ENCODE results near the gene CDSN. TPM values are rescaled to one million over a fixed set of nuclear protein-coding genes. Genes with fewer than 3 reads are reported as not detected.
"Not testable (repeated sequence)": the region's sequence is repeated elsewhere in the genome, so short reads cannot be mapped to it uniquely, and the experiment has no call there.

CDSN gene
- total RNA-seq, 2 donors from 2014 or later = 0.50 to 1.5 TPM

GRCh38 chr6:31074401-31074800, 45.8 kb downstream of the CDSN start:
- peaks cover 8% of the 10 kb centered on the region for H3K4me1 ChIP-seq (replicated peaks)
- WGBS = 63% methylated on average over 4 of the region's 4 CpGs
- intact Hi-C loops (cut with DNase I) = no loop called here

GRCh38 chr6:31070711-31071197, 49.5 kb downstream of the CDSN start:
- DNase-seq (ENCODE audit: low spot score) = peak; percentile 65
- Histone ChIP-seq H3K9me3 (no peaks in the 10 kb centered on the region), H3K4me3 (no peak overlapping the region), H3K36me3 (no peaks in the 10 kb centered on the region), H3K4me1 (replicated peaks) (peaks cover 8% of the 10 kb centered on the region), H3K27me3 (replicated peaks; ENCODE audit: insufficient read depth) (no peaks in the 10 kb centered on the region), H3K27ac (no peak overlapping the region)
- WGBS = 34% methylated on average over 6 of the region's 6 CpGs
- TF ChIP-seq POLR2AphosphoS5 (IDR thresholded peaks at IDR 0.05) = no peak
- peak in 2 of 4 experiments; percentile 55 to 67 for TF ChIP-seq CTCF (IDR thresholded peaks at IDR 0.05)
- intact Hi-C loops (cut with DNase I) = no loop called here

More at GRCh38 chr6:31074401-31074800, 45.8 kb downstream of the CDSN start:
- H3K9me3 ChIP-seq = no peaks in the 10 kb centered on the region
- H3K27ac ChIP-seq = no peak overlapping the region
- no peak for TF ChIP-seq CTCF (IDR thresholded peaks at IDR 0.05)
- no peak for TF ChIP-seq POLR2A (IDR thresholded peaks at IDR 0.05)
- TF ChIP-seq POLR2AphosphoS5 (IDR thresholded peaks at IDR 0.05) = no peak
- H3K36me3 ChIP-seq = no peaks in the 10 kb centered on the region
- no peak for DNase-seq (ENCODE audit: low spot score)
- H3K4me3 ChIP-seq = no peak overlapping the region
- H3K27me3 ChIP-seq (replicated peaks; ENCODE audit: insufficient read depth) = no peaks in the 10 kb centered on the region

GRCh38 chr6:31068669-31069340, 51.4 kb downstream of the CDSN start:
- WGBS = 52% methylated on average over 13 of the region's 13 CpGs
- Histone ChIP-seq H3K36me3 (no peaks in the 10 kb centered on the region), H3K9me3 (no peaks in the 10 kb centered on the region), H3K4me1 (replicated peaks) (peaks cover 8% of the 10 kb centered on the region), H3K27ac (no peak overlapping the region), H3K27me3 (replicated peaks; ENCODE audit: insufficient read depth) (peaks cover 2% of the 10 kb centered on the region), H3K4me3 (no peak overlapping the region)
- peak; percentile 34 for TF ChIP-seq POLR2AphosphoS5 (IDR thresholded peaks at IDR 0.05)
- TF ChIP-seq POLR2A (IDR thresholded peaks at IDR 0.05) = no peak
- TF ChIP-seq CTCF (IDR thresholded peaks at IDR 0.05) = peak in 3 of 4 experiments; percentile 55 to 81 (median 57)
- intact Hi-C loops (cut with DNase I) = no loop called here
- peak; percentile 39 for DNase-seq (ENCODE audit: low spot score)

GRCh38 chr6:31067891-31068668, 52.2 kb downstream of the CDSN start:
- H3K9me3 ChIP-seq; H3K4me1 ChIP-seq (replicated peaks); DNase-seq (ENCODE audit: low spot score); H3K27me3 ChIP-seq (replicated peaks; ENCODE audit: insufficient read depth); H3K27ac ChIP-seq; intact Hi-C loops (cut with DNase I); H3K4me3 ChIP-seq; H3K36me3 ChIP-seq: not testable (repeated sequence)
- 40% methylated on average over 9 of the region's 11 CpGs for WGBS

- WGBS = 94% methylated on average over 24 of the region's 32 CpGs
- H3K27me3 ChIP-seq (replicated peaks; ENCODE audit: insufficient read depth); H3K36me3 ChIP-seq; DNase-seq (ENCODE audit: low spot score); intact Hi-C loops (cut with DNase I); H3K4me1 ChIP-seq (replicated peaks); H3K27ac ChIP-seq; H3K9me3 ChIP-seq; H3K4me3 ChIP-seq: not testable (repeated sequence)
Measured at GRCh38 chr6:31067028-31067427, 53.2 kb downstream of the CDSN start.

Data from prostate gland (tissue), 2 donors.